Measurements from ENCODE around the gene SOX4.
"Not testable (repeated sequence)": the region's sequence is repeated elsewhere in the genome, so short reads cannot be mapped to it uniquely, and the experiment has no call there.

The SOX4 gene

GRCh38 chr6:21593412-21593926 is at the start of gene SOX4:
Gene SOX4, plus strand, starts transcription at chr6:21593751. Its CDS starts 784 bp downstream, at chr6:21594535.
- peak; percentile 85 for DNase-seq (ENCODE audit: low read depth)

- DNase-seq (ENCODE audit: low read depth): not testable (repeated sequence)
These were observed 41.3 kb upstream of the SOX4 start for GRCh38 chr6:21552286-21552685.

- DNase-seq (ENCODE audit: low read depth): no peak
These were observed 39.3 kb upstream of the SOX4 start for GRCh38 chr6:21554286-21554685.

GRCh38 chr6:21555197-21555596 is 38.4 kb upstream of the SOX4 start:
- DNase-seq (ENCODE audit: low read depth): no peak

- DNase-seq (ENCODE audit: low read depth): no peak
These were observed 37.0 kb upstream of the SOX4 start for GRCh38 chr6:21556511-21556910.

- no peak for DNase-seq (ENCODE audit: low read depth)
These were observed 36.4 kb upstream of the SOX4 start for GRCh38 chr6:21556968-21557721.

GRCh38 chr6:21559238-21559637 is 34.3 kb upstream of the SOX4 start:
- DNase-seq (ENCODE audit: low read depth): no peak

- no peak for DNase-seq (ENCODE audit: low read depth)
These were observed 33.3 kb upstream of the SOX4 start for GRCh38 chr6:21560249-21560648.

- no peak for DNase-seq (ENCODE audit: low read depth)
These were observed 28.1 kb upstream of the SOX4 start for GRCh38 chr6:21565431-21565830.

GRCh38 chr6:21578523-21578922 is 15.0 kb upstream of the SOX4 start:
- DNase-seq (ENCODE audit: low read depth): no peak

GRCh38 chr6:21582651-21583050 is 10.9 kb upstream of the SOX4 start:
- DNase-seq (ENCODE audit: low read depth): no peak

GRCh38 chr6:21586300-21586699 is 7.3 kb upstream of the SOX4 start:
- DNase-seq (ENCODE audit: low read depth): no peak

GRCh38 chr6:21586740-21587178 is 6.8 kb upstream of the SOX4 start:
- DNase-seq (ENCODE audit: low read depth): no peak

- DNase-seq (ENCODE audit: low read depth): no peak
These were observed 6.2 kb upstream of the SOX4 start for GRCh38 chr6:21587179-21587960.

GRCh38 chr6:21587961-21588480 is 5.5 kb upstream of the SOX4 start:
- no peak for DNase-seq (ENCODE audit: low read depth)

- peak; percentile 60 for DNase-seq (ENCODE audit: low read depth)
These were observed 4.8 kb upstream of the SOX4 start for GRCh38 chr6:21588481-21589351.

- DNase-seq (ENCODE audit: low read depth): peak; percentile 63
These were observed 3.9 kb upstream of the SOX4 start for GRCh38 chr6:21589352-21590345.

- no peak for DNase-seq (ENCODE audit: low read depth)
These were observed 3.2 kb upstream of the SOX4 start for GRCh38 chr6:21590346-21590745.

- DNase-seq (ENCODE audit: low read depth): no peak
These were observed 2.1 kb upstream of the SOX4 start for GRCh38 chr6:21591446-21591845.

GRCh38 chr6:21592953-21593352 is 598 bp upstream of the SOX4 start:
- DNase-seq (ENCODE audit: low read depth): no peak

Data from GM04504 (cell line).